ENCODE results near the gene HAS3.
"Not testable (repeated sequence)": the region's sequence is repeated elsewhere in the genome, so short reads cannot be mapped to it uniquely, and the experiment has no call there.

The HAS3 gene, protein sequence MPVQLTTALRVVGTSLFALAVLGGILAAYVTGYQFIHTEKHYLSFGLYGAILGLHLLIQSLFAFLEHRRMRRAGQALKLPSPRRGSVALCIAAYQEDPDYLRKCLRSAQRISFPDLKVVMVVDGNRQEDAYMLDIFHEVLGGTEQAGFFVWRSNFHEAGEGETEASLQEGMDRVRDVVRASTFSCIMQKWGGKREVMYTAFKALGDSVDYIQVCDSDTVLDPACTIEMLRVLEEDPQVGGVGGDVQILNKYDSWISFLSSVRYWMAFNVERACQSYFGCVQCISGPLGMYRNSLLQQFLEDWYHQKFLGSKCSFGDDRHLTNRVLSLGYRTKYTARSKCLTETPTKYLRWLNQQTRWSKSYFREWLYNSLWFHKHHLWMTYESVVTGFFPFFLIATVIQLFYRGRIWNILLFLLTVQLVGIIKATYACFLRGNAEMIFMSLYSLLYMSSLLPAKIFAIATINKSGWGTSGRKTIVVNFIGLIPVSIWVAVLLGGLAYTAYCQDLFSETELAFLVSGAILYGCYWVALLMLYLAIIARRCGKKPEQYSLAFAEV

DNA sequence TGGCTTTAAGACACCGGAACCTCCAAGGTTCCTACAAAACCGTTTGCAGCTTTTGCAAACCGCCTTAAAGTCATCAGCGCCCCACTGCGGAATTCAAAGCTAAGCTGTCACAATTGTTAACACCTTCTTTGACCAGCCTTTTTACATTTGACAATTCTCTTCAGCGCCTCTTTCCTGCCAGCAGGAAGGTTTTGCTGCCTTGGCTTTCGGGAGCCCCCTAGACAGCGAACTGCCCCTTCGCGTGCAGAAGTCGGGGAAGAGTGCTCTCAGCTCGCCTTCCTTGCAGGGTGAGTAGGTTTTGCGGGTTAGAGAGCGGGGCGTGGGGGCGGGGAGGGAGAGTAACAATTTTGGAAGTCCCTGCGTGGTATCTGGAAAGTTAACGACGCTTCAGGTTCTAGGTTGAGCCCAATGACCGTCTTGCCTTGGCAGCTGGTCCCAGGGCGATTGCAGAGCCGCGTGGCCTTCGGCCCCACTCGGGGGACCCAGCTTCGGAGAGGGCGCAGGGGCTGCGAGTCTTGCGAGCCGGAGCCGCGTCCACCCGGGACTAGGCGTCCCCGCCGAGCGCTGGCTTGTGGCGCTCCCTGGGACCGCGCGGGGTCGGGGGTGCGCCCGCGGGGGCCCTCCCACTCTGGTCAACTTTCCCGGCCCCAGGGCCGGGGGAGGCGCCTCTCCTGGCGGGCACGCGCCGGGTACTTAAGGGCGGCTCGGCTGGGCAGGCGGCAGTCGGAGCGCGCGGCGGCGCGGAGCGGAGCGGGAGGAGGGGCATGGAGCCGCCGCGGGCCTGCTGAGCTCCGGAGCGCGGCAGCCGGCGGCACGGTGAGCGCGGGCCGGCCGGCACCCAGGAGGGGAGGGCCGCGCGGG, at the start of gene HAS3:
TSS of gene HAS3 (plus strand) at position 153 of the 861 bp plus-strand sequence. CDS start 3,743 bp downstream, outside the sequence.
- DNase-seq = peak in 29 of 56 donors; percentile 4 to 52 (median 24)

GRCh38 chr16:69055980-69056379, 49.5 kb upstream of the HAS3 start:
- no peak for DNase-seq

GRCh38 chr16:69056421-69056820, 49.0 kb upstream of the HAS3 start:
- DNase-seq = no peak

GRCh38 chr16:69057400-69058378, 47.8 kb upstream of the HAS3 start:
- peak in 1 of 56 donors; percentile 1 for DNase-seq

DNA sequence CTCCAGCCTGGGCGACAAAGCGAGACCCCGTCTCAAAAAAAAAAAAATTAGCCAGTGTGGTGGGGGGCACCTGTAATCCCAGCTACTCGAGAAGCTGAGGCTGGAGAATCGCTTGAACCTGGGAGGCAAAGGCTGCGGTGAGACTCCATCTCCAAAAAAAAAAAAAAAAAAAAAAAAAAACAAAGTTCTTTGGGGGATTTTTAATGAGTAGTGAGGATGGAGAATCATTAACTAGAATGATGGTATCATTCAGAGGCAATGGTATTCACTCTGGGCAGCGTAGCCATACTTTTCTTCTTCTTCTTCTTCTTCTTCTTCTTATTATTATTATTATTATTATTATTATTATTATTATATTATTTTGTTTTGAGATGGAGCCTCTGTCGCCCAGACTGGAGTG, 42.0 kb upstream of the HAS3 start:
- not testable (repeated sequence) for DNase-seq

DNA sequence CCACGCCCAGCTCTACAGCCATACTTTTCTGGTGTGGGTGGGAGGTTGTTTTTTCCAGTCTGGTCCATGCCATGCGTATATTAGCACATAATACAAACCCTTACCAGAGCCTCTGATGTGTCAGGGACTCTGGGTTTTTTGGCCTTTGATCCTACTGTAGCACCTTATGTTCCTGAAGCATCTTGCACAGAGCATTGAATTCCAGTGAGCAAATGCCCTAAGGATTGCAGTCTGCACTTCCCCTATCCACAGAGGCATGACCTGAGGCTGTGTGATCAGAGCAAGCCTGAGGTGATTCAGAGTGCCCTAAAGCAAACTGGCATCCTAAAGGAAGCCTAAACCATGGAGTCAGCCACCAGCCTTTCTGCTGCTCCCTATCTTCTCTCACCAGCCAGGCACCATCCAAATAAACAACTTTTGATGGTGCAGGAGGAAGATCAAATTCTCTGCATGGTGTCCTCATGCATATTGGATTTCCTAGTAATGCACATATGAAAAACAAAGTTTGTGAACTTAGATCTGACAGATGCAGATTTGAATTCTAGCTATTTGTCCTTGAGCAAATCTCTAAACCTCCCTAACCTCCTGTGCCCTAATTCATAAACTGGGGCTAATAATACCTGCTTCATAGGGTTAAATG, 41.2 kb upstream of the HAS3 start:
- DNase-seq = no peak

DNA sequence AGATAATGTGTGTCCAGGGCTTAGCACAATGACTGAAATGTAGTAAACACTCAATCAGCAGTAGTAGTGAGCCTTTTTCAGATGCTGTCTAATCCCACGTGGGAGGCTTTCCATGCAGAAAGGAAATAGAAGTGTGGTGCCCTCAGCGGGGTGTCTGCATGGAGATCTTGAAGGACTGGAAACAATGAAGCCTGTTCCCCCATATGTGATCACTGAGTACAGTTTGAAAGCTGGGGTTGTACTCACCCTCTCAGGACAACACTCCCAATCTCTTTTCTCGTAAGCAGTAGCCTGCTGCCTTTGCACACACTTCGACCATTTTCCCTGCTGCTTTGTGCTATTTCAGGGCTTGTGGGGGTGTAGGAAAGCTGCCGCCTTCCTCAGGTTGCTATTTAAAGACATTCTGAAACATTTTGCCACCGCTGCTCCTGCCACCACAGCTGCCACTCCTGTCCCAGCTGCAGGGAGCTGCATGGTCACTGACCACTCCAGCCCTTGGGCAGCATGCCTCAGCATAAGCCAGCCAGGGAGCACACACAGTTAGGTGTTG, 40.6 kb upstream of the HAS3 start:
- DNase-seq = peak in 10 of 56 donors; percentile 1 to 22 (median 9)

DNA sequence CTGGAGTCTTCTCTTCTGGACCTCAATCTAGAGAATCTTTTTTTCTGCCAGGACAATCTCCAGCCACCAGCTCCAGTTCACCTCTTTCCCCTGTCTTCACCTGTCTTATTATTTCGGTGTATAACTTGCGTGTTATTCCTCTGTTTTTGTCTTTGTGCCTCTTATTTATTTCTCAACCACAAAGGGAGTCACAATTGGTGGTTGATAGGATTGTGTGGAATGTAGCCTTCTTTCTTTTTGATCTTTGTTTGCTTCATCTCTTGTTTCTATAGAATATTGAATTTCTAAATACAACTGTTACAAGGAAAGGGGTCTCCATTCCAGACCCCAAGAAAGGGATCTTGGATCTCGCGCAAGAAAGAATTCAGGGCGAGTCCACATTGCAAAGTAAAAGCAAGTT, 35.9 kb upstream of the HAS3 start:
- no peak for DNase-seq

DNA sequence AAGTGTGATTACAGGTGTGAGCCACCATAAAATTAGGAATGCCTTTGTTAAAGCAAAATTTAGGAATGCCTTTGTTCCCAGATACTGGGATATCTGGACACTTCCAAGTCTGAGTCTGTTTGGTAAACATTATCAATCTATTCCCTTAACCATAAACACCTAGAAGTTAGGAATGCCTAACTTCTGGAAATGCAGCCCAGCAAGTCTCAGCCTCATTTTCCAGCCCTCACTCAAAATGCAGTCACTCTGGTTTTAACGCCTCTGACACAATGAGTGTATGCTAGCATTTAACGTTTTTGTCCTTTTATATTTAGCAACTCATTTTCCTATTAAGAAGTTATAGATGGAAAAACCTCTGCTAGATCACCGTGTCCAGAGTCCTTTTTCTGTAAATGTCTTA, 34.4 kb upstream of the HAS3 start:
- no peak for DNase-seq

GRCh38 chr16:69072640-69072974, 32.8 kb upstream of the HAS3 start:
- no peak for DNase-seq

GRCh38 chr16:69073181-69073702, 32.2 kb upstream of the HAS3 start:
- DNase-seq = no peak

GRCh38 chr16:69077251-69077650, 28.2 kb upstream of the HAS3 start:
- DNase-seq = no peak

DNA sequence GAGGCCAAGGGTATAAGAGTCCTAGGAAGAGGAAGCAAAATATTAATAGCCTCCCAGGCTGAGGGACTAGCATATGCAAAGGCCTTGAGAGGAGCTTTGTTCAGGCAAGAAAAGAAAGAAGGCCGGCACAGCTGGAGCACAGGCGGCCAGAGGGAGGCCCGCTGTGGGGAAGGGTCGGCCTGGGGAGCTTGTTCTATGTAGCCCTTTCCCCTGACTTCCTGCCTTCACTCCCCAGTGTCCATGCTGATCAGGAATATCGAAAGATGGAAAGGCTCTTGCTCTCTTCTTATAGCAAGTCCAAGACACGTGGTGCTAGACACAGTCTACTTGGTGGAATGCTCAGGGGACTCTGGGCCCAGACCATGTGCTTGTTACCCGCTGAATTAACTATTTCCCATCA, 27.4 kb upstream of the HAS3 start:
- DNase-seq = no peak

GRCh38 chr16:69079697-69080096, 25.8 kb upstream of the HAS3 start:
- DNase-seq = no peak

DNA sequence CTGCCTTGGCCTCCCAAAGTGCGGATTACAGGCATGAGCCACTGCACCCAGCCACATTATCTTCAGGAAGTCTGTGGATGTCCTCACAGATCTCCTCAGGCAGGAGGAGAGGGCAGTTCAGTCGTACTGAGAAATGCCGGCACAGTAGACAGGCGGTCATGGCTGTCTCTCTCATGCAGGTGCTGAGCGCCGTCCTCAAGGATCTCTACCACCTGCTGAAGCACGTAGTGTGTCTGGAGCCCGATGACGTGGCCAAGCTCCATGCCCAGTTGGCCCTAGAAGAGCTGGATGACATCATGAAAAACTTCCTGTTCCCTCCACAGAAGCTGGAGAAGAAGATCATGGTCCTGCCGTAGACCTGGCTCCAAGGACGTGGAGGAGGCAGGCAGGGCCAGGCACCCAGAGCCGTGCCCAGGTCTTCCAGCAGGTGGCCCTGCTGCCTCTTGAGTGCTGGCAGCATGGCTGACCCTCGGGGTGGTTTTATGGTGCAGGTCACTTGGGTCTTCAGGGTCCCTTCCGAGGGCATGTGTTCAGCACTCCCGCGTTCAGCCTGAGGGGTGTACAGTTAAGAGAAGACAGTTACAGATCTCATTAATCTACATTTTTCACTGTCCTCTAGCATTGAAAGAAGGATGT, 22.0 kb upstream of the HAS3 start:
- DNase-seq = no peak

DNA sequence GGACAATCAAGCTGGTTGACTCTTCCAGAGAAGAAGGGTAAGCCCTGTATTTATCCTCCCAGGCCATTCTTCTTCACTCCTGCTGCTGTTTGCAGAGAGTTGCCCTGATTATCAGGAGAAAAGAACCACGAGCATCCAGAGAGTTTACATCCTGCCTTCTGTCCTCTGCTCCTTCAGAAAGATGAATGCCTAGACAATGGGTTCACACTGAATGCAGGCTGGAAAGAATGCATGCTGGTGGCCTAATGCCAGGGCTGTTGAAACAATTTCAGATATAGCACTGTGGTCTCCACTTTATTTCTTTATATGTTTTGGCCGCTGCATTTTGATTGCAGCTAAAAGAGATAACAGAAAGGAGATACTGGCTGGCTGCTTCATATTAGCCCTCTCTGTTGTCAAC, 21.2 kb upstream of the HAS3 start:
- no peak for DNase-seq

DNA sequence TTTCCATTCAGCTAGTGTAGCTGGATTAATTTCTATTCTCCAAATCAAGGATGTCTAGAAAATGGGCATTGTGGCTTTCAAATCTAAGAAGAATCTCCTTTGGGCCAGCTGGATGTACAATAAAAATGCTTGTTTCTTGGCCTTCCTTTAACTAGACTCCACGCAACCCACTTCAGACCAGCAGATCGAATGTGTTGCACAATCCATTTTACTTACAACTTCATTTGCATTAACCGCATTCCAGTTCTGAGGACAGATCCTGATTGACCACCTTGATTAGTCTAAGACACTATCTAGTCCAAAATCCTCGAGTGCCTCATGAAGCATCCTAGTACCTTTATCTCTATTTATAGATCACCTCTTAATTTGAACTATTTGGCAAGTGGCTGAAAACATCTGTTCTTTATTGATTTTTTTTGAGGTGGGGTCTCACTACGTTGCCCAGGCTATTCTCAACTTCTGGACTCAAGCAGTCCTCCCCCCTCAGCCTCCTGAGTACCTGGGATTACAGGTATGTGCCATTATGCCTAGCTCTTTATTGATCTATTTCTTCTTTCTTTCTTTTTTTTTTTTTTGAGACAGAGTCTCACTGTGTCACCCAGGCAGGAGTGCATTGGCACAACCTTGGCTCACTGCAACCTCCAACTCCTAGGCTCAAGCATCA, 20.3 kb upstream of the HAS3 start:
- DNase-seq = no peak

DNA sequence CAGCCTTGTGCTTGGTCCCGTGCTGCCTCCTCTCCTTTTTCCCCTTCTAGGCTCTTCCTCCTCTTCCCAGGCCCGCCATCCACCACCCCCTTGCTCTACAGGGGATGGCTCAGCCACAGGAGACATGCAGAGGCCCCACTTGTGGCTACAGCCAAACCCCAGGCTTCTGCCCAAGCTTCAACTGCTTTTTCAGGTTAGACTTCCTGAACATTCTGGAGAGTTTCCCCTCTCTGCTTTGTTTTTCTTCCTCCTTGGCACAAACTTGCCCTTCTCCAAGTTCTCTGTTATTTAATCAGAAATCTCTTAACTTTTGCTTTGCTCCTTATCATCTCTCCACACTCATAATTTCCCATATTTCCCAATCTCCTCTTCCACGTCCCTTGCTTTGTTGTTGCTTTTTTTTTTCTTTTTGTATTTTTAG, 18.3 kb upstream of the HAS3 start:
- no peak for DNase-seq

DNA sequence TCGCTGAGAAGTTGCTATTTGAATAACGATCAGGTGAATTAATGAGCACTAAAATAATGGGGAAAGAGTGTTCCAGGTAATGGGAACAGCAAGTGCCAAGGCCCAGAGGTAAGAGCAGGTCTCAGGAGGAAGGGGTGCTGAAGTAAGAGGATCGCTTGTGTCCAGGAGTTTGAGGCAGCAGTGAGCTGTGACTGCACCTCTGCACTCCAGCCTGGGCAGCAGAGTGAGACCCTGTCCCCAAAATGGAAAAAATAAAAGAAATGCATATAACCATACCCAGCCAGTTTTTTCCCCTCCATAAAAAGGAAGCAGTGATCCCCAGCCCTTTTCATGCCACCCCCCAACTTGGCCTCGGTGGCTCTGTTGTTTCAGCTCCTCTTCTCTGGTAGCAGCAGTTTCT, 16.8 kb upstream of the HAS3 start:
- DNase-seq = no peak

All from amygdala (tissue), 56 donors.